Lower leg skin (tissue), 4 donors: ENCODE results near the gene EFCAB6. TPM values are rescaled to one million over a fixed set of nuclear protein-coding genes. Genes with fewer than 3 reads are reported as not detected.

ENCODE experiments used
- DNase-seq, 2 donors: peaks; one replicate each; pipeline ENCODE4 v3.0.0-alpha.2; 2019; ENCODE audit warnings: low spot score in 2 of 2
- H3K4me3 ChIP-seq: fragments of 200-600 bp; sonication (generic); 2 replicates; pipeline ENCODE4 v1.5.1; 2017; ENCODE audit warnings: mild to moderate bottlenecking, low read depth; ENCODE audit not compliant: poor library complexity, severe bottlenecking
- POLR2A ChIP-seq, 2 donors: fragments of 450-650 bp; IDR thresholded peaks; one replicate each; pipeline ENCODE4 v1.6.1; 2016 to 2017; ENCODE audit warnings: antibody characterized with exemption in 2 of 2, mild to moderate bottlenecking in 1 of 2, moderate library complexity in 1 of 2
- WGBS, 2 donors: methylation state at CpG; one replicate each; pipeline ENCODE4 v1.1.5; 2018; 5-methylcytosine and 5-hydroxymethylcytosine counted together
- intact Hi-C: fragments of 100-400 bp; cut with DNase I; formaldehyde crosslinking; loops from one replicate; pipeline ENCODE4 v1.15.0; 2023; ENCODE audit warnings: low total_unique reads
- total RNA-seq, 4 donors: library from RNA; depleted of rRNA; stranded (reverse); fragments of >200 nt; gene quantifications; one replicate each; pipeline ENCODE4 v1.1.0, GENCODE V29; 2016
- TF ChIP-seq, protein P1 (sequence below), 3 donors: fragments of 450-650 bp; IDR thresholded peaks; one replicate each; pipeline ENCODE4 v1.5.1; 2016; ENCODE audit warnings: antibody characterized with exemption in 3 of 3, mild to moderate bottlenecking in 3 of 3, moderate library complexity in 2 of 3

The EFCAB6 gene
- total RNA-seq, 4 donors from 2014 or later: 0.44 to 4.2 (median 1.8) TPM

GRCh38 chr22:43747058-43747457, 65.0 kb downstream of the EFCAB6 start:
- 89 to 92% methylated on average over 6 of the region's 6 CpGs for WGBS, 2 donors
- DNase-seq: no peak
- intact Hi-C loops: no loop called here
- TF ChIP-seq POLR2A (IDR thresholded peaks at IDR 0.05): no peak
- TF ChIP-seq, protein P1, sequence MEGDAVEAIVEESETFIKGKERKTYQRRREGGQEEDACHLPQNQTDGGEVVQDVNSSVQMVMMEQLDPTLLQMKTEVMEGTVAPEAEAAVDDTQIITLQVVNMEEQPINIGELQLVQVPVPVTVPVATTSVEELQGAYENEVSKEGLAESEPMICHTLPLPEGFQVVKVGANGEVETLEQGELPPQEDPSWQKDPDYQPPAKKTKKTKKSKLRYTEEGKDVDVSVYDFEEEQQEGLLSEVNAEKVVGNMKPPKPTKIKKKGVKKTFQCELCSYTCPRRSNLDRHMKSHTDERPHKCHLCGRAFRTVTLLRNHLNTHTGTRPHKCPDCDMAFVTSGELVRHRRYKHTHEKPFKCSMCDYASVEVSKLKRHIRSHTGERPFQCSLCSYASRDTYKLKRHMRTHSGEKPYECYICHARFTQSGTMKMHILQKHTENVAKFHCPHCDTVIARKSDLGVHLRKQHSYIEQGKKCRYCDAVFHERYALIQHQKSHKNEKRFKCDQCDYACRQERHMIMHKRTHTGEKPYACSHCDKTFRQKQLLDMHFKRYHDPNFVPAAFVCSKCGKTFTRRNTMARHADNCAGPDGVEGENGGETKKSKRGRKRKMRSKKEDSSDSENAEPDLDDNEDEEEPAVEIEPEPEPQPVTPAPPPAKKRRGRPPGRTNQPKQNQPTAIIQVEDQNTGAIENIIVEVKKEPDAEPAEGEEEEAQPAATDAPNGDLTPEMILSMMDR (IDR thresholded peaks at IDR 0.05): no peak
- H3K4me3 ChIP-seq: no peak overlapping the region

DNA sequence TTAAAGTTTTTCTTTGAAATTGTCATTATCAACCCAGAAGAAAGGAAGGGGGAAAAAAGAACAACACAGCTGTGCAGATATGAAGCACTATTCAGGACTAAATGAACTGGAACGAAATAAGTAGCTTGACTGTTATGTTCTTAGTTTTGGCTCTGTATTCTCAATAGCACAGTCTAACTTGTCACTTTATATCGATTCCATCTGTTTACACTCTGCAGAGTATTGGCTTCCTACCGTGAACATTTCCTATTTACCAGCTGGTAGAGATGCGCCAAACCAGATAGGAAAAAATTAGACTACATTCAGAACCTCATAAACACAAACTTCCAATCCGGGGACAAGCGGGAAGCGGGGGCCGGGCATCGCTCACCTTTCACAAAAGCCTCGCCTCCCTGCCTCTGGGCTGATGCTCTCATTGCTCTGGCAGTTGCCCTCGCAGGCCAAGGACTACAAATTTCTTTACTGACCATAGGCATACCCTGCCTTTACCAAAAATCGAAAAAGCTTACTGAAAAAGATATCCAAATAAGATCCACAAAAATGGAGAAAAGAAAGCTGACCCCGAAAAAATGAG, 66.2 kb downstream of the EFCAB6 start:
- TF ChIP-seq POLR2A (IDR thresholded peaks at IDR 0.05): no peak
- TF ChIP-seq, protein P1 (IDR thresholded peaks at IDR 0.05): no peak
- no peak overlapping the region for H3K4me3 ChIP-seq
- intact Hi-C loops: no loop called here
- 71 to 81% methylated on average over 13 of the region's 13 CpGs for WGBS, 2 donors
- no peak for DNase-seq

DNA sequence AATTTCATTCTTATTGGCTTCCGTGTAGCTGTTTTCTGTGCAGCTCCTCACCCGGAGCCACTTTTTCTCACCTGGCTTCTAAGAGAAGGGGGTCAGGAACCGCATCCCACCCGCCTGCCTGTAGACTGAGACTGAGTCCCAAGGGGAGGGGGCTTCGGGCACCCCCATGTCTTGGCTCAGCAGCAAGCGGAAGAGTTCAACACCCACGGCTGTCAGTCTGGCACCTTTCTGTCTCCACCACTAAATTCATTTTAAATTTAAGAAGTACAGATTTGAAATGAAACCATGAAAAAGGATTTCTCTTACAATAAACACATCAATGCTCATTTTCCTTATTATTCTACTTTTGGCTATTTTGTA, 66.7 kb downstream of the EFCAB6 start:
- 59 to 66% methylated on average over 7 of the region's 7 CpGs for WGBS, 2 donors
- intact Hi-C loops: no loop called here
- H3K4me3 ChIP-seq: no peak overlapping the region
- TF ChIP-seq POLR2A (IDR thresholded peaks at IDR 0.05): no peak
- TF ChIP-seq, protein P1 (IDR thresholded peaks at IDR 0.05): no peak
- DNase-seq: no peak

DNA sequence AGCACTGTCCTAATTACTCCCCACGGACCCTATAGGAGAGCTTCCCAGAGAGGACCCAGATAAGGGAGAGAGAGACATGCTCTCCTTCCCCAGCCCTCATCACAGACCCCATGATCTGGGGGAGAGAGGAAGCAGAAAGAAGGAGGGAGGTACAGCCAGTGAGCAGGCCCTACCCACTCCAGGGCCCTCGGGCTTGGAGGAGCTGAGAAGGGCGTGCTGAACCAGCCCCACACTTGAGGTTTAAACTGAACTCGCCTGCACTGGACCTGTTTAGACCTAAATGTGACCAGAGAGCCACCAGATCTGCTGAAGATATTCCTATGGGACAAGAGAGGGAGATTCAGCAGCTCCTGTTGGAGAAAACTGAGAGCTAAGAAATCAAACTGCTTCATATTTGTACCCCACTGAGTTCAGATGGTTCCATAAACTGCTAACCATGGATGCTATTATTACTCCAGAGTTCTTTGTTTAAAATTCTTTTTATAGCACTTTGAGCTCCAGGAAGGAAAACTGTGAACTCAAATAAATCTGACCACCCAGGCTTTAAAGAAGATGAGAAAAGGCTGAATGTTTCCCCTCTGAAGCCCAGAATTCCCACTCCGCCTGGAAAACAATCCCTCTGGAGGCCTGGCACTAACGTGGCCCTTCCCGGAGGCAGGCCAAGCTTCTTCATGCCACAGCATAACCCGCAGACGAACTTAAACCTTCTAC, 67.2 kb downstream of the EFCAB6 start:
- intact Hi-C loops: no loop called here
- 56 to 64% methylated on average over 9 of the region's 9 CpGs for WGBS, 2 donors
- H3K4me3 ChIP-seq: no peak overlapping the region
- no peak for TF ChIP-seq POLR2A (IDR thresholded peaks at IDR 0.05)
- TF ChIP-seq, protein P1 (IDR thresholded peaks at IDR 0.05): no peak
- DNase-seq: no peak

GRCh38 chr22:43743929-43744643, 68.0 kb downstream of the EFCAB6 start:
- TF ChIP-seq, protein P1 (IDR thresholded peaks at IDR 0.05): no peak
- TF ChIP-seq POLR2A (IDR thresholded peaks at IDR 0.05): no peak
- H3K4me3 ChIP-seq: no peak overlapping the region
- 94 to 97% methylated on average over 3 of the region's 3 CpGs for WGBS, 2 donors
- no peak for DNase-seq
- intact Hi-C loops: no loop called here
